B cell (primary cell): ENCODE data around the gene FGF3.

ENCODE experiments used
- CTCF ChIP-seq: fragments of 200-600 bp; IDR thresholded peaks from one replicate; pipeline ENCODE4 v1.8.0; 2022; ENCODE audit warnings: antibody characterized with exemption, mild to moderate bottlenecking
- EZH2 ChIP-seq: IDR thresholded peaks from 2 replicates; pipeline ENCODE4 v1.6.1; 2012; ENCODE audit warnings: borderline replicate concordance, low read depth, mild to moderate bottlenecking, moderate library complexity, low read length; ENCODE audit not compliant: insufficient read depth, poor library complexity, severe bottlenecking

DNA sequence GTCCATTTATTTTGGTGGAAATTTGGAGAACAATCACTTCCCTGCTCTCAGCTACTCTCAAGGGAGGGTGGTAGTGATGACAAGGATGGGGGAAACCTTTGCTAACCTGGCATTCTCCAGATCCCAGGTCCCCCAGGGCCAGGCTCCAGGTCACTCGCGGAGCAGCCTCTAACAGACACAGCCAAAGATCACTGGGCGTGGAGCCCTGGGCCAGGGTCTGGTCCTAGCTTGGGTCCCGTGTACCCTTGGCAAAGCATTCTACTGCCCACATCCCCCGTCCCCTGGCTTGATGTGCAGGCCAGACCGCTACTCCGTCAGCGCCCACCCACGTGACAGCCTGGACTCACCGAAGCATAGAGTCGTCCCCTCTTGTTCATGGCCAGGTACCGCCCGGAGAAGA lies 3.2 kb downstream of the FGF3 start:
- TF ChIP-seq CTCF (no peak), EZH2 (no peak)
